GM12865 (cell line): ENCODE data around the gene PDE8A.

Experiments used
- DNase-seq: peaks from one replicate; pipeline ENCODE4 v3.0.0; 2010; ENCODE audit warnings: low read depth
- H3K4me3 ChIP-seq: 2 replicates; pipeline ENCODE4 v1.5.1; 2011; ENCODE audit warnings: mild to moderate bottlenecking, low read depth, low read length, control low read depth
- TF ChIP-seq, protein P1 (sequence below): IDR thresholded peaks from 2 replicates; pipeline ENCODE4 v1.5.1; 2011; ENCODE audit warnings: low read length, control low read depth, low read depth, inconsistent platforms; ENCODE audit not compliant: insufficient read depth; ENCODE audit errors: missing control alignments

PDE8A gene

DNA sequence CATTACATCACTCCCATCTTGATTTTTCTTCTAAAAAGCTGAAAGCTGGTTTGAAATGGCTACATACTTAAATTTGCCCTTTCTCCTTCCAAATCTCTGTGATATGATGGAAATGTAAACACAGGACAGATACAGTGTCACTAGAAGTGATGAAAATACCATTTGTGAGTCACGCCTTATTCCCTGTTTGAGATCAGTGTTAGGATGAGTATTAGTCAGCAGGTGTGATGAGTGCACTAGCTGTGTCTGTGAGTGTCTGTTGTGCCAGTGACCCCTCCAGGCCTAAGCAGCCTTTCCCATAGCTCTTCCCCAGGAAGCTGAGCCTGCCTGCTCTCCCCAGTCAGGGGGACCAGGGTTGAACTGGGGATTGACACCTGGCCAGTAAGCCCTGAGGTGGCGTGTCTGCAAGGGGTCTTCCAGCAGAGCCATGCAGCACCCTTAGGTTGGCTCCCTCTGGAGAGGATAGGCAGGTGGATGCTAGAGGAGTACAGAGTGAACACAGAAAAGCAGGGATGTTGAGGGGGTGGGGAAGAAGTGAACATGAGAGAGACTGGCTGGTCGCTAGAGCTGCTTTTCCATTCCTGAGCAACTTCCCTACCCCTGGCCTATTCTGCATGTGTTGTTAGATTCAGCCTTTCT is 92.0 kb downstream of the PDE8A start:
- TF ChIP-seq, protein P1, sequence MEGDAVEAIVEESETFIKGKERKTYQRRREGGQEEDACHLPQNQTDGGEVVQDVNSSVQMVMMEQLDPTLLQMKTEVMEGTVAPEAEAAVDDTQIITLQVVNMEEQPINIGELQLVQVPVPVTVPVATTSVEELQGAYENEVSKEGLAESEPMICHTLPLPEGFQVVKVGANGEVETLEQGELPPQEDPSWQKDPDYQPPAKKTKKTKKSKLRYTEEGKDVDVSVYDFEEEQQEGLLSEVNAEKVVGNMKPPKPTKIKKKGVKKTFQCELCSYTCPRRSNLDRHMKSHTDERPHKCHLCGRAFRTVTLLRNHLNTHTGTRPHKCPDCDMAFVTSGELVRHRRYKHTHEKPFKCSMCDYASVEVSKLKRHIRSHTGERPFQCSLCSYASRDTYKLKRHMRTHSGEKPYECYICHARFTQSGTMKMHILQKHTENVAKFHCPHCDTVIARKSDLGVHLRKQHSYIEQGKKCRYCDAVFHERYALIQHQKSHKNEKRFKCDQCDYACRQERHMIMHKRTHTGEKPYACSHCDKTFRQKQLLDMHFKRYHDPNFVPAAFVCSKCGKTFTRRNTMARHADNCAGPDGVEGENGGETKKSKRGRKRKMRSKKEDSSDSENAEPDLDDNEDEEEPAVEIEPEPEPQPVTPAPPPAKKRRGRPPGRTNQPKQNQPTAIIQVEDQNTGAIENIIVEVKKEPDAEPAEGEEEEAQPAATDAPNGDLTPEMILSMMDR, result no peak
- no peak overlapping the region for H3K4me3 ChIP-seq
- no peak for DNase-seq

DNA sequence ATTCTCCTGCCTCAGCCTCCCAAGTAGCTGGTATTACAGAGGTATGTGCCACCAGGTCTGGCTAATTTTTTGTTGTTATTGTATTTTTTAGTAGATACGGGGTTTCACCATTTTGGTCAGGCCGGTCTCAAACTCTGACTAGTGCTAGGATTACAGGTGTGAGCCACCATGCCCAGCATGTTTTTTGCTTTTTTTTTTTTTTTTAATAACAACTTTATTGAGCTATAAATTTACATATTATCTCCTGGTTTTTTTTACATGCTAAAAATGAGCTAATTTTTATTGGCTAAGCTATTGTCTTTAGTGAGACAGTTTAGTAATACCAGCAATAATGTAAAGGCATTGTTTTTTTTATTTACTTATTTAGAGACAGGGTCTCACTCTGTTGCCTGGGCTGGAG is 105.2 kb downstream of the PDE8A start:
- DNase-seq, result no peak
- TF ChIP-seq, protein P1, result no peak

DNA sequence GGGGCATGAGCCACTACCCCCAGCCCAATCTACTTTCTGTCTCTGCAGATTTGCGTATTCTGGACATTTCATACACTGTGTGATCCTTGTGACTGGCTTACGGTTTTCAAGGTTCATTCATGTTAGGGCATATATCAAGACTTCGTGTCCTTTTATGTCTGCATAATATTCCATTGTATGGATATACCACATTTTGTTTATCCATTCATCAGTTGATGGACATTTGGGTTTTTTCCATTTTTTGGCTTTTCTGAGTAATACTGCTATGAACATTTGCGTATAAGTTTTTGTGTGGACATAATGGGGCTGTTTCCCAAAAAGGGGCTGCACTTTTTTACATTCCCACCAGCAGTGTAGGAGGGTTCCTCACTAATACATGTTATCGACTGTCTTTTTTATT is 106.6 kb downstream of the PDE8A start:
- no peak for DNase-seq
- H3K4me3 ChIP-seq, result no peak overlapping the region
- TF ChIP-seq, protein P1, result no peak

More for the DNA sequence above, 105.2 kb downstream of the PDE8A start:
- H3K4me3 ChIP-seq, result no peak overlapping the region

DNA sequence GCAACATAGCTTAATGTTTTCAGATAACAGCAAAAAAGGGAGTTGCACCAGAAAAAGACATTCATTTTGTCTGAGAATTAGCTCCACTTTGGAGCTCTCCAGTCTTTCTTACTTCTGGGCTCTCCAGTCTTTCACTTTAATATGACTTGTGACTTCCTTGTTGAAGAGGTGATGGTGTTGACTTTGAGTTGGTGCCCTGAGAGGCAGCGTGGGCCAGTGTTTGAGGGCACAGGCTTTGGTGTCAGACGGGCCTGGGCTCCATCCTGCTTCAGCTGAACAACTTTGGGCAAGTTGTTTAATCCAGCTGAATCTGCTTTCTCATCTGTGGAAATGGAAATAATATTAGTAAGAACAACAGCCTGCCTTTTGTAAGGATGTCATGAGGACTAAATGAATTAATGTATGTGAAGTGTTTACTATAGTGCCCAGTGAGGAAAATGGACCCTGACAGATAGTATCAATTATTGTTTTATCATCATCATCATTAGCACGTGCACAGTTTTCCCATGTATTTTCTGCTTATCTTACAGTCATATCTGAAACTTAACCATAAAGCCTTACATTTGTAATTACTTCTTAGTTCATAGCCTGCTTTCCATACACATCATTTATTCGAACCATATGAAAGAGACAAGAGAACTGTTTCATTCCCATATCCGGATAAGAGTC is 108.4 kb downstream of the PDE8A start:
- TF ChIP-seq, protein P1, result no peak
- no peak overlapping the region for H3K4me3 ChIP-seq
- DNase-seq, result no peak

DNA sequence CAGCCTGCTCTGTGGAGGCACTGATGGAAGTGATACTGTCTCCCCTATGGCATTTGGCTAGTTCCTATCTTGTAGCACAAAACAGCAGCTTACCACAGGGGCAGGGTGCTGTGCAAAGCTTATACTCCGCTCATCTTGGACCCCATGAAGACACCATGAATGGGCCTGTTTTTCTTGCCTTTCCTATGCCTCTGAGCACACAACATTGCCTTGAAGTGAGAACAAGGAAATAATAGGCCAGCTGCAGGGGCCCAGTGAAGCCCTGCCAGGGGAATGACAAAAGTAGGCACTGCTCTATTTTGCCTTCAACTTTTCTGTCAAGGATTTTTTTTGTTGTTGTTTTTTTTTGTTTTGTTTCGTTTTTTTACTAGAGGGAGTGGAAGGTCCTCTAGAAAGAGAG is 110.3 kb downstream of the PDE8A start:
- DNase-seq, result no peak
- TF ChIP-seq, protein P1, result no peak
- no peak overlapping the region for H3K4me3 ChIP-seq

DNA sequence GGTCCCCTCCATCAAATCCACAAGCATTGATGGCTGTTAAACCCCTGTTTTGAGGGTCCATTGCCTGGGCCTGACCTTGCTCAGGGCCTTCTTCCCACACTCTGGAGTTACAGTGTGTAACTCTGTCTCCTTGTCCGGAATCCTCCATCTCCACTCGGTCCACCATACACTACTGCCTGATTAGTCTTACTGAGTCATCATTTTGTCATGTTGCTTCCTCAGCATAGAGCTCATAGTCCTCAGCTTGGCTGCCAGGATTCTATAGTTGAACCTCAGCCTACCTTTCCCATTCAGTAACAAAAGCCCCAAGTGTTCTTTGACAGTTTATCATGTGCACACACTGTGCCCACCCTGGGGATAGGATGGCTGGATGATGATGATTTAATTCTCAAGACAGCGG is 113.0 kb downstream of the PDE8A start:
- TF ChIP-seq, protein P1, result no peak
- DNase-seq, result no peak
- no peak overlapping the region for H3K4me3 ChIP-seq

DNA sequence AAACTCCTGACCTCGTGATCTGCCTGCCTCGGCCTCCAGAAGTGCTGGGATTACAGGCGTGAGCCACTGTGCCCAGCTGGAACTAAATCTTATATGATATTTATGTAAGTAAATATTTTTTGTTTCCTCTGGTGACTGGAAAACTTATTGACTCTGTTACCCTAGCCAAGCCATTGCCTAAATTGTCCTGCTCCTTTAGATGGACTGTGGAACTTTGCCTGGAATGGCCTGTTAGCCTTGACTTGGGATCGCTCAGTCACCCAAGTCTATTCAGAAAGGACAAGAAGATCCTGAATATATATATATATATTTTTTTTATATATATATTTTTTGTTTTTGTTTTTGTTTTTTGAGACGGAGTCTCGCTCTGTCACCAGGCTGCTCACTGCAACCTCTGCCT is 113.9 kb downstream of the PDE8A start:
- H3K4me3 ChIP-seq, result no peak overlapping the region
- TF ChIP-seq, protein P1, result no peak
- no peak for DNase-seq
